GM19099 (cell line): ENCODE results near the gene CALML6.

Experiments used
- POLR2A ChIP-seq: IDR thresholded peaks from 3 replicates; pipeline ENCODE4 v1.6.1; 2011; ENCODE audit warnings: low read depth; ENCODE audit not compliant: insufficient read length; ENCODE audit errors: extremely low read depth

Gene CALML6

GRCh38 chr1:1956586-1957532 is 41.8 kb downstream of the CALML6 start:
- TF ChIP-seq POLR2A = no peak

DNA sequence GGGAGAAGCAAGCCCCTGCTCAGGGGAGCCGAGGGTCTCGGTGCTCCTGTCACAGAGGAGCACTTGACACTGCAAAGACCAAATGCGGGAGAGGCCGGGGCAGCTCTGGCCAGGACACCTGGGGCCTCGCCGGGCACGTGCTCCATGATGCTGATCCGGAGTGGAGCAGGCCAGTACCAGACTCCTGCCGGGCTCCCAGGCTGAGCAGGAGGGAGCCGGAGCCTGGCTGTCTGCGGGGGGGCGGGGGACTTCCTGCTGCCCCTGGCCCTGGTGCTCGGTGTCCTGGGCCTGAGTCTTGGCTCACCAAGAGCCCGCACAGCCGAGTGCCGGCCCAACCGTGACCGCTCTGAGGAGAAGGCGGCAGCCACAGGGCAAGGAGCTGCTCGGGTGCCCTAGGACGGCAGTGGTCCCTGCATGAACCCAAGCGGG is 42.5 kb downstream of the CALML6 start:
- no peak for TF ChIP-seq POLR2A

- no peak for TF ChIP-seq POLR2A
Measured at GRCh38 chr1:1958071-1958541, 43.0 kb downstream of the CALML6 start.

DNA sequence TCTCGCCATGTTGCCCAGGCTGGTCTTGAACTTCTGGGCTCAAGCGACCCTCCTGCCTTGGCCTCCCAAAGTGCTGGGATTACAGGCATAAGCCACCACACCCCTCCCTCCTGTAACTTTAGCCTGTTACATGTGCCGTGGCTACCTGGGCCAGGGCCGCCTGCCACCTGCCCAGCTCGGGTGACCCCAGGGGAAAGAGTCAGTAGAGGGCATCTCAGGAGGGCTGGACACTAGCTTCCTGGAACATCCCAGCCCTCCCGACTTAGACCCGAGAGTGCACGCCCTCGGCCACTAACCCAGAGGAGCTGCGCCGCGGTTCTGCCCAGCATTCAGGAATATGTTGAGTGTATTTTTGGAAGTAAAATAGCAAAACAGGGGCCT is 44.4 kb downstream of the CALML6 start:
- TF ChIP-seq POLR2A = no peak

DNA sequence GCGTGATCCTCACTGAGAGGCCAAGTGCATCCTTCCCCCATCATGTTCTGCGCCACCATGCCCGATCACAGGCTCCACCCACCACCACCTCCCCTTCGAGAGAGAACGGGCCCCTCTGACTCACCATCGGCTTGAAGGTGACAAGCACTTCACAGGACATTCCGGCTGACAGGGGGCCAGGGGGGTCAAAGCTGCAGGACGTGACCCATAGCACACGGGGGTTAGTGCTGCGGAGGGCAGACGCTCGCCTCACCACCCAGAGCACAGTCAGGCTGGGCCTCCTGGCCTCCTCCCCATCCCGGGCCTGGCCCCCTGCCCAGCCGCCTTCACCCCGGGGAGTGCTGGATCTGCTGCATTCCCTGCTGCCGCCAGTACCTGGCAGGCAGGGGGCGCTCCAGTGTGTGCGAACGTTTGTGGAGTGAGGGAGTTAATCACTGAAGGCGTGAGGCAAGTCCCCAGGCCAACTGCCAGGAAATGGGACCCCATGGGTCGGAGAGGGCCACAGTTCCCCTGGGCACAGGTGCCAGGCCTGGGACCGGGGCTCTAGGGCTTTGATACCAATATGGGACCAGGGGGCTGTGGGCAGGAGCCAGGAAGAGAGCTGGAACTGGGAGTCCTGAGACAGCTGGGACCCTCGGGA is 44.9 kb downstream of the CALML6 start:
- no peak for TF ChIP-seq POLR2A

DNA sequence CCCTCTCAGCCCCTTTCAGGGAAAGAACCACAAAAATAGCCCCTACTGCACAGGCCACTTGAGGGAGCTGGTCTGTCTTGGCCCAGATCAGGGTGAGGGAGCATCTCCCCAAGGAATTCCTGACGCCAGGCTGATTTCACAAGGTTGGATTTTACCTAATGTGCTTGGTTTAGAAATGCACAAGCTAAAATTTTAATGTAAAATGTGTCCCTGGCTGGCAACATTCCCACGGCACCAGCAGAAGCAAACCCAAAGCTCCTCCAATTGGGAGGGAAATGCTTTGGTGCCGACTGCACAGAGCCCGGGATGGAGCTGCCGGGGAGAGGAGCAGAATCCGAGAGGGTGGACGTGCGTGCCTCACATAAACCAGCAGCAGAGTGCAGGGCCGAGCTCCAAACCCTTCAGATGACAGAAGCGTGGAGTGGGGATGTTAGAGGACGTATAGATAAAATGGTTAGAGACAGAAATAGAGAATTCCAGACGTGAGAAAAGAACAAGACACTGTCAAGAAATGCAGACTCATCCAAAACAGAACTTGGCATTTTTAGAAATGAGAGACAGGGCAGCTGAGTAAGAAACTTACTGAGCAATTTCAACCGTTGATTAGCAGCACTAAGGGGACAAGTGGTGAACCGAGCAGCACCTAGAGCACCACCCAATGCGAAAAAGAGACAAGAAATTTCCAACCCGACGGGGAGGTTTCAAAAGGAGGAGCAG is 45.6 kb downstream of the CALML6 start:
- no peak for TF ChIP-seq POLR2A

GRCh38 chr1:1962752-1963151 is 47.7 kb downstream of the CALML6 start:
- no peak for TF ChIP-seq POLR2A

DNA sequence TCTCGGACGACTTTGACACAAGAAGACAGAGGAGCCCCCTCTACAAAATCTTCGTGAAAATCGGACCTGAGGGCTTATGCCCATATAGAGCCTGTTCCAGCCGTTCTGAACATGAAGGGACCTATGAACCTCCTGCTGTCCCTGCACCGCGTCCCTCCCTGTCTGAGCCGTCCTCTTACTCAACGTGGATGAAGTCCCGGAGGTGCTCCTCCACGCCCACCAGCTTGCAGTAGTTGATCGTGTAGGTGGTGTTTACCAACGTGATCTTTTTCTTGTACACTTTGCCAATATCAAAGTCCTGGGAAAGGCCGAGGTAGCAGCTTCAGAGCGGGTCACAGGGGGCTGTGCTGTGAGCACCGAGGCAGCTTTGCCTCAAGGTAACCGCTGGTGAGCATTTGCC is 48.5 kb downstream of the CALML6 start:
- no peak for TF ChIP-seq POLR2A

DNA sequence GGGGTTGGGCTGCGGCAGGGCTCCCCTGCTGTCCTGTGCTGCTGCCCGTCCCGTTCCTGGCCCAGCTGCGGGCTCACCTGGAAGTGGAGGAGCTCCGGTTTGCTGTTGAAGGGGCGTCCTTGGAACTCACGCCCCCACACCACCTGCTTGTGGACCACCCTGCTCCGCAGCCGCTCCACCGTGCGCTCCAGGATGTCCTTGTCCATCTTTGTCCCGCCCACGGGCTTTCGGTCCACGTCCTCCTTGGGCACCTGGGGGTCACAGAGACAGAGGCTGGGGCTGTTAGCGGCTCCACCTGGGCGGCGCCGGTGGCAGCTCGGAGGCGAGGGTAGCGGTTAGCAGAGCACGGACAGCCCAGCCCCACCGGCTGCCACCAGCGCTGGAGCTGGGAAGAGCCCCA is 49.8 kb downstream of the CALML6 start:
- TF ChIP-seq POLR2A = no peak

DNA sequence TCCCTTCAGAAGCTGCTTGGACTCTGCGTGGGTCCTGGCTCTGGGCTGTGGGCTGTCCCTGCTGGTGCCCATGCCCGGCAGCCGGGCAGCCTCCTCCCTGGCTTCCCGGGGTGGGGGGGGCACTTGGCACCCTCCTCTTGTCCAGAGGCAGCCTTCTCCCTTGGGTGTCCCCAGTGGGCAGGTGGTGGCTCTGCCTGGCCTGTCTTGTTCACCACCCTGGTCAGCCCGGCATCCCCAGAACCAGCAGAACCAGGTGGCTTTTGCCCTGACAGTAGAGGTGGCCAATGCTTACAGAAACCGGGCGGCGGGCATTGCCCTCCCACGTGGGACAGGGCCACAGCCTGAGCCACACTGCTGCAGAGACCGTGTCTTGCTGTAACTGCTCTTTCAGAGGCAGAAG is 50.5 kb downstream of the CALML6 start:
- TF ChIP-seq POLR2A = no peak

GRCh38 chr1:1966071-1966740 is 51.1 kb downstream of the CALML6 start:
- no peak for TF ChIP-seq POLR2A
